ENCODE data around the gene RBKS.

RBKS gene

GRCh38 chr2:27830656-27831055 is 59.5 kb downstream of the RBKS start:
- no peak for DNase-seq (ENCODE audit: low spot score)

GRCh38 chr2:27829791-27830190 is 60.4 kb downstream of the RBKS start:
- DNase-seq (ENCODE audit: low spot score) = no peak

GRCh38 chr2:27828305-27828704 is 61.9 kb downstream of the RBKS start:
- DNase-seq (ENCODE audit: low spot score) = no peak

GRCh38 chr2:27824401-27824800 is 65.8 kb downstream of the RBKS start:
- DNase-seq (ENCODE audit: low spot score) = no peak

- DNase-seq (ENCODE audit: low spot score) = no peak
Measured at GRCh38 chr2:27823569-27823968, 66.6 kb downstream of the RBKS start.

GRCh38 chr2:27823135-27823534 is 67.1 kb downstream of the RBKS start:
- no peak for DNase-seq (ENCODE audit: low spot score)

GRCh38 chr2:27822049-27822448 is 68.1 kb downstream of the RBKS start:
- DNase-seq (ENCODE audit: low spot score) = no peak

GRCh38 chr2:27815860-27816438 is 74.2 kb downstream of the RBKS start:
- DNase-seq (ENCODE audit: low spot score) = no peak

- no peak for DNase-seq (ENCODE audit: low spot score)
Measured at GRCh38 chr2:27814758-27815157, 75.4 kb downstream of the RBKS start.

GRCh38 chr2:27811768-27812167 is 78.4 kb downstream of the RBKS start:
- DNase-seq (ENCODE audit: low spot score) = no peak

- DNase-seq (ENCODE audit: low spot score) = no peak
Measured at GRCh38 chr2:27810455-27810854, 79.7 kb downstream of the RBKS start.

- DNase-seq (ENCODE audit: low spot score) = no peak
Measured at GRCh38 chr2:27809761-27810241, 80.4 kb downstream of the RBKS start.

- DNase-seq (ENCODE audit: low spot score) = no peak
Measured at GRCh38 chr2:27808984-27809383, 81.2 kb downstream of the RBKS start.

- DNase-seq (ENCODE audit: low spot score) = no peak
Measured at GRCh38 chr2:27808418-27808817, 81.8 kb downstream of the RBKS start.

- peak; percentile 51 for DNase-seq (ENCODE audit: low spot score)
Measured at GRCh38 chr2:27807476-27807875, 82.7 kb downstream of the RBKS start.

GRCh38 chr2:27806311-27807059 is 83.7 kb downstream of the RBKS start:
- no peak for DNase-seq (ENCODE audit: low spot score)

- DNase-seq (ENCODE audit: low spot score) = no peak
Measured at GRCh38 chr2:27805180-27805579, 85.0 kb downstream of the RBKS start.

GRCh38 chr2:27804146-27804545 is 86.0 kb downstream of the RBKS start:
- DNase-seq (ENCODE audit: low spot score) = no peak

GRCh38 chr2:27803046-27803445 is 87.1 kb downstream of the RBKS start:
- DNase-seq (ENCODE audit: low spot score) = no peak

- no peak for DNase-seq (ENCODE audit: low spot score)
Measured at GRCh38 chr2:27802547-27802946, 87.6 kb downstream of the RBKS start.

- no peak for DNase-seq (ENCODE audit: low spot score)
Measured at GRCh38 chr2:27800856-27801255, 89.3 kb downstream of the RBKS start.

GRCh38 chr2:27799646-27800010 is 90.6 kb downstream of the RBKS start:
- no peak for DNase-seq (ENCODE audit: low spot score)

GRCh38 chr2:27798948-27799645 is 91.1 kb downstream of the RBKS start:
- no peak for DNase-seq (ENCODE audit: low spot score)

Measured in D341Med (cell line).